ENCODE measurements around the gene DPEP1. TPM values are rescaled to one million over a fixed set of nuclear protein-coding genes. Genes with fewer than 3 reads are reported as not detected.

DPEP1 gene
- total RNA-seq, 1 donor from 2014 or later: not detected

- Histone ChIP-seq H3K4me1 (ENCODE audit: control insufficient read depth in 3 of 3, insufficient read depth in 3 of 3, low read length in 3 of 3) (peaks cover 0 to 7% (median 3%) of the 10 kb centered on the region in 3 donors), H3K36me3 (ENCODE audit: control insufficient read depth in 3 of 3, insufficient read depth in 3 of 3, low read length in 3 of 3) (no peaks in the 10 kb centered on the region), H3K4me3 (ENCODE audit: low read length in 3 of 3) (no peak overlapping the region), H3K9me3 (ENCODE audit: control insufficient read depth in 3 of 3, low read length in 3 of 3) (no peaks in the 10 kb centered on the region), H3K27ac (ENCODE audit: low read depth, low read length) (no peak overlapping the region), H3K27me3 (ENCODE audit: control insufficient read depth in 3 of 3, insufficient read depth in 3 of 3, low read length in 3 of 3) (peaks cover 11 to 22% (median 16%) of the 10 kb centered on the region in 3 donors), H3K9ac (ENCODE audit: low read depth in 1 of 3, low read length in 3 of 3) (no peak overlapping the region)
Measured at GRCh38 chr16:89599451-89599858, 14.0 kb upstream of the DPEP1 start.

- Histone ChIP-seq H3K4me1 (ENCODE audit: control insufficient read depth in 3 of 3, insufficient read depth in 3 of 3, low read length in 3 of 3) (peaks cover 0 to 7% (median 3%) of the 10 kb centered on the region in 3 donors), H3K9ac (ENCODE audit: low read depth in 1 of 3, low read length in 3 of 3) (no peak overlapping the region), H3K27me3 (ENCODE audit: control insufficient read depth in 3 of 3, insufficient read depth in 3 of 3, low read length in 3 of 3) (peaks cover 15 to 26% (median 16%) of the 10 kb centered on the region in 3 donors), H3K9me3 (ENCODE audit: control insufficient read depth in 3 of 3, low read length in 3 of 3) (no peaks in the 10 kb centered on the region), H3K27ac (ENCODE audit: low read depth, low read length) (no peak overlapping the region), H3K4me3 (ENCODE audit: low read length in 3 of 3) (no peak overlapping the region), H3K36me3 (ENCODE audit: control insufficient read depth in 3 of 3, insufficient read depth in 3 of 3, low read length in 3 of 3) (no peaks in the 10 kb centered on the region)
Measured at GRCh38 chr16:89599902-89600301, 13.5 kb upstream of the DPEP1 start.

GRCh38 chr16:89600427-89600826 is 13.0 kb upstream of the DPEP1 start:
- Histone ChIP-seq H3K4me3 (ENCODE audit: low read length in 3 of 3) (no peak overlapping the region), H3K36me3 (ENCODE audit: control insufficient read depth in 3 of 3, insufficient read depth in 3 of 3, low read length in 3 of 3) (no peaks in the 10 kb centered on the region), H3K4me1 (ENCODE audit: control insufficient read depth in 3 of 3, insufficient read depth in 3 of 3, low read length in 3 of 3) (peaks cover 0 to 7% (median 3%) of the 10 kb centered on the region in 3 donors), H3K9me3 (ENCODE audit: control insufficient read depth in 3 of 3, low read length in 3 of 3) (no peaks in the 10 kb centered on the region), H3K9ac (ENCODE audit: low read depth in 1 of 3, low read length in 3 of 3) (no peak overlapping the region), H3K27ac (ENCODE audit: low read depth, low read length) (no peak overlapping the region), H3K27me3 (ENCODE audit: control insufficient read depth in 3 of 3, insufficient read depth in 3 of 3, low read length in 3 of 3) (peaks cover 20 to 31% (median 21%) of the 10 kb centered on the region in 3 donors)

- Histone ChIP-seq H3K9me3 (ENCODE audit: control insufficient read depth in 3 of 3, low read length in 3 of 3) (no peaks in the 10 kb centered on the region), H3K27ac (ENCODE audit: low read depth, low read length) (no peak overlapping the region), H3K4me1 (ENCODE audit: control insufficient read depth in 3 of 3, insufficient read depth in 3 of 3, low read length in 3 of 3) (peaks cover 0 to 7% (median 3%) of the 10 kb centered on the region in 3 donors), H3K4me3 (ENCODE audit: low read length in 3 of 3) (no peak overlapping the region), H3K36me3 (ENCODE audit: control insufficient read depth in 3 of 3, insufficient read depth in 3 of 3, low read length in 3 of 3) (no peaks in the 10 kb centered on the region), H3K9ac (ENCODE audit: low read depth in 1 of 3, low read length in 3 of 3) (no peak overlapping the region), H3K27me3 (ENCODE audit: control insufficient read depth in 3 of 3, insufficient read depth in 3 of 3, low read length in 3 of 3) (peaks cover 21 to 36% (median 25%) of the 10 kb centered on the region in 3 donors)
Measured at GRCh38 chr16:89600956-89601355, 12.5 kb upstream of the DPEP1 start.

GRCh38 chr16:89601906-89602272 is 11.6 kb upstream of the DPEP1 start:
- Histone ChIP-seq H3K27ac (ENCODE audit: low read depth, low read length) (no peak overlapping the region), H3K36me3 (ENCODE audit: control insufficient read depth in 3 of 3, insufficient read depth in 3 of 3, low read length in 3 of 3) (no peaks in the 10 kb centered on the region), H3K9me3 (ENCODE audit: control insufficient read depth in 3 of 3, low read length in 3 of 3) (no peaks in the 10 kb centered on the region), H3K4me1 (ENCODE audit: control insufficient read depth in 3 of 3, insufficient read depth in 3 of 3, low read length in 3 of 3) (peaks cover 0 to 7% (median 3%) of the 10 kb centered on the region in 3 donors), H3K4me3 (ENCODE audit: low read length in 3 of 3) (no peak overlapping the region), H3K27me3 (ENCODE audit: control insufficient read depth in 3 of 3, insufficient read depth in 3 of 3, low read length in 3 of 3) (peaks cover 21 to 36% (median 27%) of the 10 kb centered on the region in 3 donors), H3K9ac (ENCODE audit: low read depth in 1 of 3, low read length in 3 of 3) (no peak overlapping the region)

- Histone ChIP-seq H3K9ac (ENCODE audit: low read depth in 1 of 3, low read length in 3 of 3) (no peak overlapping the region), H3K9me3 (ENCODE audit: control insufficient read depth in 3 of 3, low read length in 3 of 3) (no peaks in the 10 kb centered on the region), H3K4me3 (ENCODE audit: low read length in 3 of 3) (no peak overlapping the region), H3K4me1 (ENCODE audit: control insufficient read depth in 3 of 3, insufficient read depth in 3 of 3, low read length in 3 of 3) (peaks cover 0 to 7% (median 3%) of the 10 kb centered on the region in 3 donors), H3K36me3 (ENCODE audit: control insufficient read depth in 3 of 3, insufficient read depth in 3 of 3, low read length in 3 of 3) (no peaks in the 10 kb centered on the region), H3K27me3 (ENCODE audit: control insufficient read depth in 3 of 3, insufficient read depth in 3 of 3, low read length in 3 of 3) (peaks cover 21 to 36% (median 27%) of the 10 kb centered on the region in 3 donors), H3K27ac (ENCODE audit: low read depth, low read length) (no peak overlapping the region)
Measured at GRCh38 chr16:89602273-89602951, 11.0 kb upstream of the DPEP1 start.

- Histone ChIP-seq H3K36me3 (ENCODE audit: control insufficient read depth in 3 of 3, insufficient read depth in 3 of 3, low read length in 3 of 3) (no peaks in the 10 kb centered on the region), H3K27ac (ENCODE audit: low read depth, low read length) (no peak overlapping the region), H3K27me3 (ENCODE audit: control insufficient read depth in 3 of 3, insufficient read depth in 3 of 3, low read length in 3 of 3) (peaks cover 21 to 36% (median 28%) of the 10 kb centered on the region in 3 donors), H3K9me3 (ENCODE audit: control insufficient read depth in 3 of 3, low read length in 3 of 3) (no peaks in the 10 kb centered on the region), H3K4me3 (ENCODE audit: low read length in 3 of 3) (no peak overlapping the region), H3K4me1 (ENCODE audit: control insufficient read depth in 3 of 3, insufficient read depth in 3 of 3, low read length in 3 of 3) (peaks cover 0 to 7% (median 3%) of the 10 kb centered on the region in 3 donors), H3K9ac (ENCODE audit: low read depth in 1 of 3, low read length in 3 of 3) (no peak overlapping the region)
Measured at GRCh38 chr16:89602952-89603590, 10.4 kb upstream of the DPEP1 start.

GRCh38 chr16:89604764-89605163 is 8.7 kb upstream of the DPEP1 start:
- no peak overlapping the region for H3K9ac ChIP-seq (ENCODE audit: low read depth in 1 of 3, low read length in 3 of 3)
- no peaks in the 10 kb centered on the region for H3K36me3 ChIP-seq (ENCODE audit: control insufficient read depth in 3 of 3, insufficient read depth in 3 of 3, low read length in 3 of 3)
- no peak overlapping the region for H3K27ac ChIP-seq (ENCODE audit: low read depth, low read length)
- H3K9me3 ChIP-seq (ENCODE audit: control insufficient read depth in 3 of 3, low read length in 3 of 3): no peaks in the 10 kb centered on the region
- H3K27me3 ChIP-seq (ENCODE audit: control insufficient read depth in 3 of 3, insufficient read depth in 3 of 3, low read length in 3 of 3): peaks cover 17 to 35% (median 33%) of the 10 kb centered on the region in 3 donors
- H3K4me3 ChIP-seq (ENCODE audit: low read length in 3 of 3): no peak overlapping the region
- H3K4me1 ChIP-seq (ENCODE audit: control insufficient read depth in 3 of 3, insufficient read depth in 3 of 3, low read length in 3 of 3): peaks cover 0 to 7% (median 3%) of the 10 kb centered on the region in 3 donors

- Histone ChIP-seq H3K4me3 (ENCODE audit: low read length in 3 of 3) (no peak overlapping the region), H3K36me3 (ENCODE audit: control insufficient read depth in 3 of 3, insufficient read depth in 3 of 3, low read length in 3 of 3) (no peaks in the 10 kb centered on the region), H3K27me3 (ENCODE audit: control insufficient read depth in 3 of 3, insufficient read depth in 3 of 3, low read length in 3 of 3) (peaks cover 14 to 34% (median 33%) of the 10 kb centered on the region in 3 donors), H3K4me1 (ENCODE audit: control insufficient read depth in 3 of 3, insufficient read depth in 3 of 3, low read length in 3 of 3) (peaks cover 0 to 7% (median 3%) of the 10 kb centered on the region in 3 donors), H3K27ac (ENCODE audit: low read depth, low read length) (no peak overlapping the region), H3K9me3 (ENCODE audit: control insufficient read depth in 3 of 3, low read length in 3 of 3) (no peaks in the 10 kb centered on the region), H3K9ac (ENCODE audit: low read depth in 1 of 3, low read length in 3 of 3) (no peak overlapping the region)
Measured at GRCh38 chr16:89605186-89605970, 8.1 kb upstream of the DPEP1 start.

Data from skeletal muscle tissue (tissue), 4 donors.